GM18951 (cell line): ENCODE data around the gene CALN1.

ENCODE experiments used
- POLR2A ChIP-seq: IDR thresholded peaks from 4 replicates; pipeline ENCODE4 v1.6.1; 2011; ENCODE audit warnings: mild to moderate bottlenecking; ENCODE audit not compliant: insufficient read length, insufficient read depth; ENCODE audit errors: extremely low read depth
- in situ Hi-C: fragments of 300-500 bp; cut with MboI; formaldehyde crosslinking; loops from one replicate; pipeline ENCODE4 v1.12.0; 2022; ENCODE audit warnings: low sequenced_read_pairs, mixed read lengths, inconsistent platforms; ENCODE audit not compliant: unreplicated experiment

Gene CALN1

GRCh38 chr7:71817916-71818315 is 594.2 kb downstream of the CALN1 start:
- no peak for TF ChIP-seq POLR2A
- in situ Hi-C loops = no loop called here

- TF ChIP-seq POLR2A = no peak
- in situ Hi-C loops = no loop called here
These were observed 604.0 kb downstream of the CALN1 start for GRCh38 chr7:71808115-71808514.

- no peak for TF ChIP-seq POLR2A
- in situ Hi-C loops = no loop called here
These were observed 607.9 kb downstream of the CALN1 start for GRCh38 chr7:71804256-71804655.

GRCh38 chr7:71801976-71802375 is 610.2 kb downstream of the CALN1 start:
- in situ Hi-C loops = no loop called here
- no peak for TF ChIP-seq POLR2A

GRCh38 chr7:71800321-71800720 is 611.8 kb downstream of the CALN1 start:
- in situ Hi-C loops = no loop called here
- no peak for TF ChIP-seq POLR2A

- in situ Hi-C loops = no loop called here
- TF ChIP-seq POLR2A = no peak
These were observed 616.7 kb downstream of the CALN1 start for GRCh38 chr7:71795410-71795809.

- in situ Hi-C loops = no loop called here
- TF ChIP-seq POLR2A = no peak
These were observed 618.9 kb downstream of the CALN1 start for GRCh38 chr7:71793251-71793650.

- in situ Hi-C loops = no loop called here
- no peak for TF ChIP-seq POLR2A
These were observed 624.6 kb downstream of the CALN1 start for GRCh38 chr7:71787513-71787912.

GRCh38 chr7:71785216-71785615 is 626.9 kb downstream of the CALN1 start:
- TF ChIP-seq POLR2A = no peak
- in situ Hi-C loops = no loop called here

GRCh38 chr7:71784781-71785180 is 627.4 kb downstream of the CALN1 start:
- no peak for TF ChIP-seq POLR2A
- in situ Hi-C loops = no loop called here

GRCh38 chr7:71784180-71784579 is 628.0 kb downstream of the CALN1 start:
- in situ Hi-C loops = no loop called here
- no peak for TF ChIP-seq POLR2A

GRCh38 chr7:71783779-71784178 is 628.4 kb downstream of the CALN1 start:
- in situ Hi-C loops = no loop called here
- TF ChIP-seq POLR2A = no peak

GRCh38 chr7:71782051-71782450 is 630.1 kb downstream of the CALN1 start:
- in situ Hi-C loops = no loop called here
- no peak for TF ChIP-seq POLR2A

GRCh38 chr7:71780282-71780681 is 631.9 kb downstream of the CALN1 start:
- TF ChIP-seq POLR2A = no peak
- in situ Hi-C loops = no loop called here

- no peak for TF ChIP-seq POLR2A
- in situ Hi-C loops = no loop called here
These were observed 634.9 kb downstream of the CALN1 start for GRCh38 chr7:71777278-71777677.
